GM18873 (cell line): ENCODE data around the gene AKNAD1.

Source experiments
- ATAC-seq: cut with Tn5 transposase; IDR thresholded peaks from one replicate; pipeline ENCODE4 v1.9.1; 2021; ENCODE audit warnings: mild to moderate bottlenecking, moderate library complexity, moderate number of reproducible peaks; ENCODE audit not compliant: unreplicated experiment, low FRiP score

AKNAD1 gene

DNA sequence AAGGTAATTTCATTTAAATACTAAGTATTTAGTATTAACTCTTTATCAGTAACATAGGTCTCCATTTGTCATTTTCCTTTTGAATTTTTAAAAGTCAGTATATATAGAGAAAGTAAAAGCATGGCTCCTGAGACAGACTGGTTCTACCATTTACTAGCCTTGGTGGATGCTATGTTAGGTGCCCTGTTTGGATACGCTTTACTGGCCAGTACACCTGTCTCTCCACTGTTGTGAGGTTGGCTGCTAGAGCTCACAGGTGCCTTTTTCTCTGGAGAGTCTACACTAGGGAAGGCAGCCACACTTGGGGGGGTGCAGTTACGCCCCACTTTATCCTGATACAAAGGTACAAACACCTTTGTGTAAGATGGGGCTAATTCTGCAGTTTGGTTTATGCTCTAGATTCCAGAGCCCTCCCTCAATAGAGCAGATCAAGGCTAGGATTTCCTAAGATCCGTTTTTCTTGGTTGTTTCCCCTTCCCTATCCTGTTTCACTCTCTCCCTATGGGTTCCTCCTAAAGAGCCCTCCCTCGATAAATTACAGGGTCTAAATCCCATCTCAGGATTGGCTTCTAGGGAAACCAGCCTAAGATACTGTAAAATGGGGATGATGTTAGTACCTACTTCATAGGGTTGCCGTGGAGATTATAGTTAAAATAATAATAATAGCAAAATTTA, 14.3 kb upstream of the AKNAD1 start:
- no peak for ATAC-seq

GRCh38 chr1:108865316-108865910, 8.5 kb upstream of the AKNAD1 start:
- ATAC-seq = no peak

- ATAC-seq = no peak
These were observed 7.1 kb upstream of the AKNAD1 start for GRCh38 chr1:108863984-108864383.

- no peak for ATAC-seq
These were observed 6.0 kb upstream of the AKNAD1 start for GRCh38 chr1:108862698-108863477.

DNA sequence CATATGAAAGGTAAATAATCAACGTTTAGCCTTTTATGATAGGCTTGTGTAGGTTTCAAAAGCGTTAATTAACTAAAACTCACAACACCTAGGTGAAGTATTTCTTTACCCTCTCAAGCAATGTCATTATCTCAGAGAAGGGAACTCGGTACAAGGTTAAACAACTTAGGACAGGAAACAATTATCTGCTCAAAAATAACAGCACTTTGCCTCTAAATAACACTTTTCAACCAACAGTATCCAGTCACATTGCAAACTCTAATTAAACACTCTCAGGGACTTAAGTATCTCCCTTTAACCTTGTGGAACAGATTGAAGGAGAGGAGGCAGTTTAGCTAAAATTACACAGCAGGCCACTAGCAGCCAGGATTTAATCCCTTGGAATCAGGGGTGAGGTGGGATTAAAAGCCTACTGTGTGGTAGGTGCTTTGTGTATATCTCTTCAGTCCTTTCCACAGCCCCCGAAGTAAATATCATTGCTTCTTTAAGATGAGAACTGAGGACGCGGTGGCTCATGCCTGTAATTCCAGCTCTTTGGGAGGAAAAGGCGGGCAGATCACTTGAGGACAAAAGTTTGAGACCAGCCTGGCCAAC, 5.2 kb upstream of the AKNAD1 start:
- no peak for ATAC-seq

GRCh38 chr1:108861566-108861965, 4.7 kb upstream of the AKNAD1 start:
- no peak for ATAC-seq

DNA sequence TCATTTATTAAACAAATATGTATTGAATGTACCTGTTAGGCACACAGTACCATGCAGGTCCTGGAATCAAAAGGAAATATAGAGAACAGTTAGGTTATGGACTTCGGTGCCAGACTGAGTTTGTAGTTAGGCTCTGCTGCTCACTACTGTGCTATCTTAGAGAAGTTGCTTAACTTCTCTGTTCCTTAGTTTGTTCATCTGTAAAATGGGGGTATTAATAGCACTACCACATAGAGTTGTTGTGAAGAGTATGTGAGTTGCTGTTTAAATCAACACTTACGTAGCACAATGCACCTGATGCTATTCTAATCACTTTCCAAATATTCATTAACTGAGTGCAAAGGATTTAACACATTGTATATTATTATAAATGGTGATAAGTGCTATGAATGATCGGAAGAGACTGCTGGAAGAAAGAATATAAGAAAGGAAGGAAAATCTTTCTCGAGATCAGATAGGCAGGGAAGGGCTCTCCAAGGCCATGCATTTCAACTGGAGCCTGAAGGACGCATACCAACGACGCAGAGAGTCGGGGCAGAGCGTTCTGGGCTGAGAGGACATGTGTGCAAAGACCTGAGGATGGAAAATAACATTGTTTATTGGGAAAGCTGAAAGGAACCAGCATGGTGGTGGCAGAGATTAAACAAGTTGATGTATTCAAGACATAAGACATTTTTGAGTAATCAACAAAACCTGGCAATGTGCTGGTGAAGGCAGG, 3.5 kb upstream of the AKNAD1 start:
- ATAC-seq = no peak

GRCh38 chr1:108858230-108858950, 1.5 kb upstream of the AKNAD1 start:
- no peak for ATAC-seq

GRCh38 chr1:108854221-108855019, 2.5 kb downstream of the AKNAD1 start:
- ATAC-seq = no peak

DNA sequence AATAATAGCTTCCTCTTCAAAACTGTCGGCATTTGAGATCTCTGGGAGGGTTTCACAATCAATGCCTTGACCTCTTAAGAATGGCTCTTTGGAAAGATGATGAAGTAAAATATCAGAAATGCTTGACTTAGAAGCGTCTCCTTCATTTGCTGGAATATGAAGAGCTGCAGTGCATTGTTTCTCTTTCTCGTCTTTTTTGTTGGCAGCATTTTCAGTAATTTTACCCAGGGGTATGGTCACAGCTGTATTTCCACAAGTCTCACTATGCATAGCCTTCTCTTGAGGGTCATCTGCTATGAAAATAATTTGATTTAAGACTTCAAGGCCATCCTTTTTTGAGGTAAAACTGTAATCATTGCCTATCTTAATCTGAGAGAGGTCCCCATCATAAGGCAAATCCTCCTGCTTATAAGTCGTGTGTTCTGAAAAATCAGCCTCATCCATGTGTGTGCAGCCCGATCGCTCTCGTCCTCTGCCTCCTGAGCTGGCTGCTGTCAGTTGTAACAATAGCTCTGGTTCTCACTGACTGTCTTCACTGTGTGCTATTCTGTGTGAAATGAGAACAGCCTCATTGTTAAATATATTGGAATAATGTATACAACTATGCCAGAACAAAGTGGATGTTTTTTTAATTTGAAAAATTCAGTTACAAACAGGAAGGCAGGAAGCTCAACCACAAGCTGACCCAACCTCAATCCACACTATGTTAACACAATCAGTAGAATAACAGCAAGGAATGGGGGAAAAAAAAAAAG, 4.5 kb downstream of the AKNAD1 start:
- ATAC-seq = no peak

GRCh38 chr1:108851567-108851966, 5.3 kb downstream of the AKNAD1 start:
- no peak for ATAC-seq

- no peak for ATAC-seq
These were observed 6.0 kb downstream of the AKNAD1 start for GRCh38 chr1:108850929-108851328.

DNA sequence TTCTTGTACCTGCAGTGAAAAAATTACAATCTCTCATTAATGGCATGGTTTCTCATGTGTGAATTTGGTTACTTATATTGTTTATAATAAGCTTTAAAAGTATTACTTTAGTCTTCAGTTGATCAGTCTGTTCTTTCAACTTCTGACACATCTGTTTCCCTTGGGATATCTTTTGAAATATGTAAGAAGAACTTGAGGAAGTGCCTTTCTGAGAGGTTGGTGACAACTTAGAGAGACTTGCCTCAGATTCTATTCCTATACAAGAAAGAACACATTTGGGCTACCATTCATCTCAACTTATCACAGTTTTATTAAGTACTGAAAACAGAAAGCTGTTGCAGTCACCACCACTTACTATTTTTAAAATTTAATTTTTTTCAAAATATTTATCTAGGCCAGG, 8.1 kb downstream of the AKNAD1 start:
- ATAC-seq = no peak

GRCh38 chr1:108847494-108847893, 9.4 kb downstream of the AKNAD1 start:
- ATAC-seq = no peak

- ATAC-seq = no peak
These were observed 10.9 kb downstream of the AKNAD1 start for GRCh38 chr1:108845991-108846390.

- no peak for ATAC-seq
These were observed 11.4 kb downstream of the AKNAD1 start for GRCh38 chr1:108845446-108845845.

- no peak for ATAC-seq
These were observed 13.3 kb downstream of the AKNAD1 start for GRCh38 chr1:108843390-108844137.
